Fibroblast of the aortic adventitia (primary cell): ENCODE measurements around the gene CARD14. TPM values are rescaled to one million over a fixed set of nuclear protein-coding genes. Genes with fewer than 3 reads are reported as not detected.

Source experiments
- DNase-seq: peaks from one replicate; pipeline ENCODE4 v3.0.0-alpha.2; 2010; ENCODE audit warnings: low read depth
- H3K4me3 ChIP-seq: 2 replicates; pipeline ENCODE4 v1.5.1; 2011; ENCODE audit warnings: low read depth, mild to moderate bottlenecking, control low read depth, low read length, moderate library complexity
- total RNA-seq: library from RNA; depleted of rRNA; stranded (reverse); fragments of >200 nt; gene quantifications from 2 replicates; pipeline ENCODE4 v1.2.3, GENCODE V29; 2012; ENCODE audit warnings: low replicate concordance
- TF ChIP-seq, protein P1 (sequence below): IDR thresholded peaks from 2 replicates; pipeline ENCODE4 v1.5.1; 2011; ENCODE audit warnings: mild to moderate bottlenecking, low read length, control low read depth, inconsistent platforms; ENCODE audit not compliant: insufficient read depth

Gene CARD14
- total RNA-seq, 1 donor, result 0.09 TPM

DNA sequence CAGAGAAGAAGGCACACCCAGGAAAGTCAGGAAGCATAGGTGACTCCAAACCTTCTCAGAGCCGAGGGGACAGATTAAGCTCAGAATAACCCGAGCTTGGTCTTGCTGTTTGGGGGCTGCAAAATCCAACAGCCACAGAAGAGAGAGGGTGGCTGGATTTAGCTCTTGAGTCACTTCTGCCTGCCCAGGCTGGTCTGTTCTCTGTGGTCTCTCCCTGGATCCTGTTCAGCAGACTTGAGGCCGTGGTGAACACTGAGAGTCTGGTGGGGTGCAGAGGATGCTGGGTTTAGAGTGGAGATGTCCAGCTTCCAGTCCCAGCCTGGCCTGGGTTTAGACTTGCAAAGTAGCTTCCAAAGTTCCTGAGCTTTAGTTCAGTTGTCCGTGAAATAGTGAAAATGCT lies 59.2 kb downstream of the CARD14 start:
- TF ChIP-seq, protein P1, sequence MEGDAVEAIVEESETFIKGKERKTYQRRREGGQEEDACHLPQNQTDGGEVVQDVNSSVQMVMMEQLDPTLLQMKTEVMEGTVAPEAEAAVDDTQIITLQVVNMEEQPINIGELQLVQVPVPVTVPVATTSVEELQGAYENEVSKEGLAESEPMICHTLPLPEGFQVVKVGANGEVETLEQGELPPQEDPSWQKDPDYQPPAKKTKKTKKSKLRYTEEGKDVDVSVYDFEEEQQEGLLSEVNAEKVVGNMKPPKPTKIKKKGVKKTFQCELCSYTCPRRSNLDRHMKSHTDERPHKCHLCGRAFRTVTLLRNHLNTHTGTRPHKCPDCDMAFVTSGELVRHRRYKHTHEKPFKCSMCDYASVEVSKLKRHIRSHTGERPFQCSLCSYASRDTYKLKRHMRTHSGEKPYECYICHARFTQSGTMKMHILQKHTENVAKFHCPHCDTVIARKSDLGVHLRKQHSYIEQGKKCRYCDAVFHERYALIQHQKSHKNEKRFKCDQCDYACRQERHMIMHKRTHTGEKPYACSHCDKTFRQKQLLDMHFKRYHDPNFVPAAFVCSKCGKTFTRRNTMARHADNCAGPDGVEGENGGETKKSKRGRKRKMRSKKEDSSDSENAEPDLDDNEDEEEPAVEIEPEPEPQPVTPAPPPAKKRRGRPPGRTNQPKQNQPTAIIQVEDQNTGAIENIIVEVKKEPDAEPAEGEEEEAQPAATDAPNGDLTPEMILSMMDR, result no peak
- no peak overlapping the region for H3K4me3 ChIP-seq
- DNase-seq, result no peak

DNA sequence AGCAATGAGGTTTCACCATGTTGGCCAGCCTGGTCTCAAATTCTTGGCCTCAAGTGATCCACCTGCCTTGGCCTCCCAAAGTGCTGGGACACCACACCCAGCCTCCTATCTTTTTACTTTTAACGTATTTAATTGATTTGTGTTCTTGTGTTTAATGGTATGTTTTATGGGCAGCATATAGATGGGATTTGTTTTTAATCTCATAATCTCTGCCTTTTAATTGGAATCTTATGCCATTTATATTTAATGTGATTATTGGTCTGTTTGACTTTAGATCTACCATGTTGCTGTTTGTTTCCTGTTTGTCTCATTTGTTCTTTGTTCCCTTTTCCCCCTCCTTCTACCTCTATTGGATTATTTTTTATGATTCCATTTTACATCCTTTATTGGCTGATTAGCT lies 62.6 kb downstream of the CARD14 start:
- no peak overlapping the region for H3K4me3 ChIP-seq
- no peak for DNase-seq
- TF ChIP-seq, protein P1, result no peak

DNA sequence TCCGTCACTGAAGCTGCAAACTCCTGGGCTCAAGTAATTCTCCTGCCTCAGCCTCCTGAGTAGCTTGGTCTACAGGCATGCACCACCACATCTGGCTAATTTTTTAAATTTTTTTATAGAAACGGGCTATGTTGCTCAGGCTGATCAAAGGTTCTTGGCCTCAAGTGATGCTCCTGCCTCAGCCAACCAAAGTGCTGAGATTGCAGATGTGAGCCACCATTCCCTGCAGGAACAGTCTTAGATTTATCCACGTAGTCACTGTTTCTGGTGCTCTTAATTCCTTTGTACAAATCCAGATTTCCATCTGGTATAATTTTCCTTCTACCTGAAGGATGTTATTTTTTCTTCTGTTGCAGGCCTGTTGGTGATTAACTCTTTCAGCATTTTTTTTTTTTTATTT lies 63.4 kb downstream of the CARD14 start:
- no peak for DNase-seq
- no peak overlapping the region for H3K4me3 ChIP-seq
- TF ChIP-seq, protein P1, result no peak

DNA sequence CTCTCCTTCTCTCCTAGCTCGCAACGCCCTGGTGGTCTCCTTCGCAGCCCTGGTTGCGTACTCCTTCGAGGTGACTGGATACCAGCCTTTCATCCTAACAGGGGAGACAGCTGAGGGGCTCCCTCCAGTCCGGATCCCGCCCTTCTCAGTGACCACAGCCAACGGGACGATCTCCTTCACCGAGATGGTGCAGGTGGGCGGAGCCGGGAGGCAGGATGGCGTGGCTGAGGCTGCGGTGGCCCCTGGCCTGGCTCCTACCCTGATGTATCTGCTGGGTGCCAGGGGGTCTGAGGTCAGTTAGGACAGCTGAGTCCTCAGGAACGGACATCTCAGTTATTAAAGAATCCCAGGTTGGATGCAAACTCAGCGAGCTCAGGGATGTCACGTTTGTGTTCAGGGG lies 67.1 kb downstream of the CARD14 start:
- H3K4me3 ChIP-seq, result no peak overlapping the region
- TF ChIP-seq, protein P1, result no peak
- DNase-seq, result no peak

DNA sequence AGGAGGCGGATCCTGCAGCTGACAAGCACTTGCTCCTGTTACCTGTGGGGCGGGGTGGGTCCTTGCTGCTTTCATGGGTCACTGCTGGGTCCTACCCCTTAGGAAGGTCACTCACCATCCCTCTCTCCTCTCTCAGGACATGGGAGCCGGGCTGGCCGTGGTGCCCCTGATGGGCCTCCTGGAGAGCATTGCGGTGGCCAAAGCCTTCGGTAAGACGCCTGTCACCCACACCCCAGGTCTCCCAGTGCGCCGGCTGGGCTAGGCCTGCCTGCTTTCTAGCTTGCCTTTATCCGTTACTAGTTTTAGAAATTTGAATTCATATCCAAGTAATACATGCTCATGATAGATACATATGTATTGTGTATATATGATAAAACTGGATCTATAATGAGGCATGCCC lies 67.6 kb downstream of the CARD14 start:
- TF ChIP-seq, protein P1, result no peak
- no peak for DNase-seq
- H3K4me3 ChIP-seq, result no peak overlapping the region

DNA sequence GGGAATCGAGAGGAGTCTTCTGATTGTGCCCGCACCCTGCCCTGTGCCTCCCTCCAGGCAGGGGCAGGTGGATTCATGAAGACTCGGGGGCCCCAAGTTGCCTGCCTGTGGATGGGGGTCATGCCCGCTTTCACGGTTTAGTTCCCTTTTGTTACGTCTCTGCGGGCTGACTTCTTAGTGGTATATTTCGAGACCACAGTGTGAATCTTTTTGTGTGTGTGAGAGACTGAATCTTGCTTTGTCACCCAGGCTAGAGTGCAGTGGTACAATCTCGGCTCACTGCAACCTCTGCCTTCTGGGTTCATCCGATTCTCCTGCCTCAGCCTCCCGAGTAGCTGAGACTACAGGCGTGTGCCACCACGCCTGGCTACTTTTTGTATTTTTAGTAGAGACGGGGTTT lies 72.7 kb downstream of the CARD14 start:
- DNase-seq, result no peak
- TF ChIP-seq, protein P1, result no peak

More for the DNA sequence above, 72.7 kb downstream of the CARD14 start:
- no peak overlapping the region for H3K4me3 ChIP-seq
